Activated CD8-positive, alpha-beta memory T cell treated with anti-CD3 and anti-CD28 coated beads for 36 hours (primary cell): ENCODE measurements around the gene RAB40B. TPM values are rescaled to one million over a fixed set of nuclear protein-coding genes. Genes with fewer than 3 reads are reported as not detected.

ENCODE experiments used
- CTCF ChIA-PET: fragments of 350-600 bp; sonication (Branson Sonifier 250); formaldehyde crosslinking; loops from one replicate; lab custom pipeline; 2021; ENCODE audit warnings: antibody characterized with exemption; lab: Charles Lee
- POLR2A ChIA-PET: fragments of 350-600 bp; sonication (Branson Sonifier 250); formaldehyde crosslinking; loops from one replicate; lab custom pipeline; 2021; ENCODE audit warnings: antibody characterized with exemption; lab: Charles Lee
- total RNA-seq, 2 experiments: library from RNA; stranded (reverse); gene quantifications; one replicate each; pipeline ENCODE4 v1.2.3, GENCODE V29; 2021

The RAB40B gene
- total RNA-seq, 2 experiments from 2014 or later = 1.7 to 2.4 TPM

GRCh38 chr17:82696259-82696658 lies 2.2 kb downstream of the RAB40B start:
- CTCF ChIA-PET = no interaction called here
- POLR2A ChIA-PET = no interaction called here

GRCh38 chr17:82694647-82695046 lies 3.9 kb downstream of the RAB40B start:
- ChIA-PET CTCF (no interaction called here), POLR2A (no interaction called here)

GRCh38 chr17:82693168-82693867 lies 5.2 kb downstream of the RAB40B start:
- ChIA-PET POLR2A (no interaction called here), CTCF (no interaction called here)

GRCh38 chr17:82692268-82692667 lies 6.2 kb downstream of the RAB40B start:
- ChIA-PET POLR2A (no interaction called here), CTCF (no interaction called here)

- CTCF ChIA-PET = no interaction called here
- POLR2A ChIA-PET = no interaction called here
Measured at GRCh38 chr17:82691714-82692113, 6.8 kb downstream of the RAB40B start.

- ChIA-PET POLR2A (no interaction called here), CTCF (no interaction called here)
Measured at GRCh38 chr17:82690786-82691489, 7.6 kb downstream of the RAB40B start.

GRCh38 chr17:82689077-82689476 lies 9.4 kb downstream of the RAB40B start:
- CTCF ChIA-PET = no interaction called here
- POLR2A ChIA-PET = no interaction called here

- POLR2A ChIA-PET = no interaction called here
- CTCF ChIA-PET = interaction anchor here (0.6 kb wide), 1 partner anchor 20 kb away, joined by 3 read pairs; no protein-coding TSS in a partner anchor
Measured at GRCh38 chr17:82687871-82688270, 10.6 kb downstream of the RAB40B start.

GRCh38 chr17:82687375-82687861 lies 11.1 kb downstream of the RAB40B start:
- ChIA-PET POLR2A (no interaction called here), CTCF (interaction anchor here (0.6 to 1.2 kb wide), 2 partner anchors 21 to 25 kb away, joined by 3 read pairs; no protein-coding TSS in a partner anchor)

- ChIA-PET POLR2A (no interaction called here), CTCF (interaction anchor here (0.6 to 1.2 kb wide), 2 partner anchors 22 to 26 kb away, joined by 3 to 4 read pairs; no protein-coding TSS in a partner anchor)
Measured at GRCh38 chr17:82686366-82687324, 11.9 kb downstream of the RAB40B start.

- ChIA-PET POLR2A (no interaction called here), CTCF (interaction anchor here (0.7 kb wide), 1 partner anchor 16 kb away, joined by 4 read pairs; no protein-coding TSS in a partner anchor)
Measured at GRCh38 chr17:82685291-82685690, 13.2 kb downstream of the RAB40B start.

- CTCF ChIA-PET = interaction anchor here (0.7 kb wide), 1 partner anchor 187 kb away, joined by 3 read pairs; no protein-coding TSS in a partner anchor
- POLR2A ChIA-PET = no interaction called here
Measured at GRCh38 chr17:82684228-82684841, 14.2 kb downstream of the RAB40B start.

GRCh38 chr17:82683534-82683933 lies 15.0 kb downstream of the RAB40B start:
- ChIA-PET POLR2A (no interaction called here), CTCF (interaction anchor here (0.7 kb wide), 1 partner anchor 188 kb away, joined by 3 read pairs; no protein-coding TSS in a partner anchor)

GRCh38 chr17:82681547-82681946 lies 17.0 kb downstream of the RAB40B start:
- POLR2A ChIA-PET = no interaction called here
- CTCF ChIA-PET = interaction anchor here (0.7 to 1.2 kb wide), 2 partner anchors 12 to 86 kb away, joined by 3 read pairs; no protein-coding TSS in a partner anchor

GRCh38 chr17:82679586-82680465 lies 18.7 kb downstream of the RAB40B start:
- CTCF ChIA-PET = no interaction called here
- POLR2A ChIA-PET = no interaction called here

- ChIA-PET POLR2A (no interaction called here), CTCF (interaction anchor here (0.5 to 1.0 kb wide), 2 partner anchors 10 to 118 kb away, joined by 3 read pairs; no protein-coding TSS in a partner anchor)
Measured at GRCh38 chr17:82678265-82678891, 20.1 kb downstream of the RAB40B start.

GRCh38 chr17:82677353-82677925 lies 21.1 kb downstream of the RAB40B start:
- ChIA-PET CTCF (interaction anchor here (1.0 kb wide), 1 partner anchor 9 kb away, joined by 3 read pairs; no protein-coding TSS in a partner anchor), POLR2A (no interaction called here)
